Suprapubic skin (tissue), 3 donors: ENCODE measurements around the gene MXD4.

ENCODE experiments used
- POLR2AphosphoS5 ChIP-seq, 3 donors: sonication (generic); formaldehyde crosslinking; IDR thresholded peaks; one replicate each; pipeline ENCODE4 v1.6.1; 2017; ENCODE audit warnings: antibody characterized with exemption in 3 of 3
- TF ChIP-seq, protein P1 (sequence below), 2 donors: fragments of 200-600 bp in 1 of 2; fragments of 450-650 bp in 1 of 2; sonication (generic) in 1 of 2; IDR thresholded peaks; one replicate each; pipeline ENCODE4 v1.5.1; 2016 to 2019; ENCODE audit warnings: antibody characterized with exemption in 2 of 2, mild to moderate bottlenecking in 1 of 2, moderate library complexity in 1 of 2

DNA sequence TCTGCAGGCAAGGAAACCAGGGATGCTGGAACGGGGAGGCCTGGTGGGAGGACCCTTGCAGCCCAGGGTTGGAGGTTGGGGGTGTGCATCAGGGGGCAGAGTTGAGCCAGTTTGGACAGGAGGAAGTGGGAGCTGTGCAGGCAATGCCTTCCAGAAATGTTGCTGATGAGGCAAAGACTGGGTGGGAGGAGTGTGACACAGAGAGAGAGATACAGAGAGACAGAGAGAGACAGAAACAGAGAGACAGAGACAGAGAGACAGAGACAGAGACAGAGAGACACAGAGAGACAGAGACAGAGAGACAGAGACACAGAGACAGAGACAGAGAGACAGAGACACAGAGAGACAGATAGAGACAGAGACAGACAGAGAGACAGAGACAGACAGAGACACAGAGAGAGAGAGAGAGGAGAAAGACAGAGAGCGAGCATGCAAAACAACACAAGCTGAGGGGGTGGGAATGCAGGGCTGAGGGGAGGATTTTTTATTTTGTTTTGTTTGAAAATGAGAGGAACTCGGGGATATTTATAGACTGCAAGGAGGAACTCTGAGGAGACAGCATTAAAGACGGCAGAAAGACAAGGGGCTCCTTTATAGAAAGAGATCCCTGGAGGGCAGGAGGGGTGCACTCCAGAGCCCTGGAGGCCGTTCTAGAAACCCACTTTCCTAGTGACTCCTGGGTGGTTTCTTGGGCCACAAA, 18.1 kb downstream of the MXD4 start:
- TF ChIP-seq, protein P1, sequence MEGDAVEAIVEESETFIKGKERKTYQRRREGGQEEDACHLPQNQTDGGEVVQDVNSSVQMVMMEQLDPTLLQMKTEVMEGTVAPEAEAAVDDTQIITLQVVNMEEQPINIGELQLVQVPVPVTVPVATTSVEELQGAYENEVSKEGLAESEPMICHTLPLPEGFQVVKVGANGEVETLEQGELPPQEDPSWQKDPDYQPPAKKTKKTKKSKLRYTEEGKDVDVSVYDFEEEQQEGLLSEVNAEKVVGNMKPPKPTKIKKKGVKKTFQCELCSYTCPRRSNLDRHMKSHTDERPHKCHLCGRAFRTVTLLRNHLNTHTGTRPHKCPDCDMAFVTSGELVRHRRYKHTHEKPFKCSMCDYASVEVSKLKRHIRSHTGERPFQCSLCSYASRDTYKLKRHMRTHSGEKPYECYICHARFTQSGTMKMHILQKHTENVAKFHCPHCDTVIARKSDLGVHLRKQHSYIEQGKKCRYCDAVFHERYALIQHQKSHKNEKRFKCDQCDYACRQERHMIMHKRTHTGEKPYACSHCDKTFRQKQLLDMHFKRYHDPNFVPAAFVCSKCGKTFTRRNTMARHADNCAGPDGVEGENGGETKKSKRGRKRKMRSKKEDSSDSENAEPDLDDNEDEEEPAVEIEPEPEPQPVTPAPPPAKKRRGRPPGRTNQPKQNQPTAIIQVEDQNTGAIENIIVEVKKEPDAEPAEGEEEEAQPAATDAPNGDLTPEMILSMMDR (IDR thresholded peaks at IDR 0.05), result peak in 1 of 2 donors; percentile 8
- no peak for TF ChIP-seq POLR2AphosphoS5 (IDR thresholded peaks at IDR 0.05)
